ENCODE results near the gene TREML1.
A peak's percentile ranks its signal among the peaks of the same experiment; 100 is the strongest.
"Not testable (repeated sequence)": the region's sequence is repeated elsewhere in the genome, so short reads cannot be mapped to it uniquely, and the experiment has no call there.

TREML1 gene, protein sequence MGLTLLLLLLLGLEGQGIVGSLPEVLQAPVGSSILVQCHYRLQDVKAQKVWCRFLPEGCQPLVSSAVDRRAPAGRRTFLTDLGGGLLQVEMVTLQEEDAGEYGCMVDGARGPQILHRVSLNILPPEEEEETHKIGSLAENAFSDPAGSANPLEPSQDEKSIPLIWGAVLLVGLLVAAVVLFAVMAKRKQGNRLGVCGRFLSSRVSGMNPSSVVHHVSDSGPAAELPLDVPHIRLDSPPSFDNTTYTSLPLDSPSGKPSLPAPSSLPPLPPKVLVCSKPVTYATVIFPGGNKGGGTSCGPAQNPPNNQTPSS

DNA sequence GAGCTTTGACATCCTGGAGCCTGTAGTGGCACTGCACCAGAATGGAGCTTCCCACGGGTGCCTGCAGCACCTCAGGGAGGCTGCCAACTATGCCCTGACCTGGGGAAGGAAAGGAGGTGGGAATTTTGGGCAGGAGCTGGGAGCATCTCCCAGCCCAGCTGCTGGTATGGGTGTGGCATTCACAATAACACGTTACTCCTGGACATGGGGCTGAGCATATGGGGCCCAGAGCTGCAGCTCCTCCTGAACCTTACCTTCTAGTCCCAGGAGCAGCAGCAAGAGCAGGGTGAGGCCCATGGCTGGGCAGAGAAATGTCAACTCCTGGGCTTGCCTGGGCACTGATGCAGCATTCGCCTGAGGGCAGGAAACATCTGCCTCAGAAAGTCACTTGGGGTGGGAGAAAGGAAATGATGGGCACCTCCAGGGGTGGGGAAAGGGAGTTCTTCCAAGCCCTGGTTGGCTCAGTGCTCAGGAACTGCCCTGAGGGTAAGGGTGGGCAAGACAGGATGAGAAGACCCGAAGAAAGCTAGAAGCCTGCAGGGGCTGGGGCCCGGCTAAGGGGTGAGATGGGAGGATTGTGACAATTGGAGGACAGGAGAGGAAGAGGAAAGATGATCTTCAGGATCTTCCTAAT is at the start of gene TREML1:
Gene TREML1, minus strand, starts transcription at position 356 of the 634 bp plus-strand sequence. Its CDS starts 59 bp downstream, at position 297.
- DNase-seq, result no peak

DNA sequence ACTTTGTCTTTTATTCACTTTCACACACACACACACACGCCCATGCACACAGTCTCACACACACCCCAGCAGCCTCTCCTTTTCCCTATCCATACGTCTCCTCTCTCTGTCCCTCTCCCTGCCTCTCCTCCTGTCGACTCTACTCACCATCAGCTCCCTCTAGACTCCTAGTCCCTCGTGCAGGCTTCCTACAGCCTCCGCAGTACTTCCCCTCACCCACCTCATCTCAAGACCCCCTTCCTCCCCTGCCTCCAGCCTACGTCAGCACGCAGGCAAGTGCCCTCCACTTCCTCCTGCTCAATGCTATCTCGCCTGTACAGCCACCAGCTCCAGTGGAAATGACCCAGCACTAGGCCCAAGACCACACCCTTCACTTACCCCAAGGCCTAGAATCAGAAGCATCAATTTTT is 47.6 kb upstream of the TREML1 start:
- no peak for DNase-seq

DNA sequence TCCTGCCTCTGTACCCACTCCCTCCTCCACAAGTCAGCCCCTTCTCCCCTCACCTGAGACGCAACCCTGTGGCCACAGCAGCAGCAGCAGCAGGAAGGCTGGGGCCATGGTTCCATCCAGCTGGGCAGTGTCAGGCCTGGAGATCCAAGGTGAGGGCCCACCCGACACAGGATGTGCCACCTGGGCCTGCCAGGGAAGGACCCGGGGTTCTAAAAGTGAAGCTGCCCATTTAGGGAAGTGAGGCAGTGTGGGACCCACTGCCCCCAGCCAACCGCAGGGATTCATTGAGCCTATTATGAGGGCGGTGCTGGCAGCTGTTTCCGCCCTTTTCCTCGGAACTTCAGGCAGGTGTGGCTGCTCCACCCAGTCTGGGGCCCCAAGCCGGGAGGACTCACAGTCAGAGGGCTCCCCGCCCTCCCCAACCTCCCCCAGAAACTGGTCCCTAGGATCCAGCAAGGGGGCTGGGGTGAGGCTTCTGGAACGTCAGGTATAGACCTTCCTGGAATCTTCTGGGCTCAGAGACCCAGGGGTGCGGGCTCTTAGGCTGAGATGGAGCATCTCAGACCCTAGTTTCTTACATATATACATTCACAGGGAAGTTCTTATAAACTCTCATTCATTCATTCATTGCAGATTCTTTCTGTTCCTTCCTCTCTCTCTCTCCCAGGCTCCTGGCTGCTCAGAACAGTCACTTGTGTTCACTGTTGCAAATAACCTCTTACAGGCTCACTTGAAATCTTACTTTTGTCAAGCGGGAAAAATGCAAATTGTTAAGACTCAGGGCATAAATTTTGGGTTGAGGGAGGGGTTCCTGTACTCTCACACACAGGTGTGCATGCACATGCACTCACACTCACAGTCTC is 47.0 kb upstream of the TREML1 start, which contains the start of gene TREML2:
Gene TREML2, minus strand, starts transcription at position 249 of the 863 bp plus-strand sequence. Its CDS starts 141 bp downstream, at position 108.
- DNase-seq, result no peak

DNA sequence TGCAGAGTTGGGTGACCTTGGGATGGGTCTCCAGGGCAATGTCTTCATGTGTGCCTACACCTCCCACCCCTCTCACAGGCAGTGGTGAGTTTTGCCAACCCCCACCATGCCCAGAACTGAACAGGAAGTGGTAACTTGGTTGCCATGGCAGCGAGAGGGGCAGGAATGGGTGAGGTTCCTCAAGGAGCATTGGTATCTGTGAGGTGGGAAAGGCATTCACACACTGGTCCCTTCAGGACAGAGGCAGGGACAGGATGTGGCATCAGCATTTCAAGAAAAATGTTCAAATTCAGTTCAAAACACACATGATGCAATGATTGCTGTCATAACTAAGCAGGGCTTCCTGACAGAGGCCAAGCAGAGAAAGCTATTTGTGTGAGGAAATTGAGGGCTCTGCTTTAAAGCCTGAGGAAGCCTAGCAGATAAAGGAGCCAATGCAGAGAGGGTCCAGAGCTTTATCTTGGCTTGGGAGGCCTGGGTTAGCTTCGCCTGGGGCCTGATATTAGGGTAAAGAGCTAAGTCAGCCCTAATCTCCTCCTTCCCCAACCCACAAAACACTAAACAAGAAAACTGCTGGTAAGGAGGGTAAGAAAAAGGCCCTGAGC is 46.3 kb upstream of the TREML1 start:
- DNase-seq, result no peak

DNA sequence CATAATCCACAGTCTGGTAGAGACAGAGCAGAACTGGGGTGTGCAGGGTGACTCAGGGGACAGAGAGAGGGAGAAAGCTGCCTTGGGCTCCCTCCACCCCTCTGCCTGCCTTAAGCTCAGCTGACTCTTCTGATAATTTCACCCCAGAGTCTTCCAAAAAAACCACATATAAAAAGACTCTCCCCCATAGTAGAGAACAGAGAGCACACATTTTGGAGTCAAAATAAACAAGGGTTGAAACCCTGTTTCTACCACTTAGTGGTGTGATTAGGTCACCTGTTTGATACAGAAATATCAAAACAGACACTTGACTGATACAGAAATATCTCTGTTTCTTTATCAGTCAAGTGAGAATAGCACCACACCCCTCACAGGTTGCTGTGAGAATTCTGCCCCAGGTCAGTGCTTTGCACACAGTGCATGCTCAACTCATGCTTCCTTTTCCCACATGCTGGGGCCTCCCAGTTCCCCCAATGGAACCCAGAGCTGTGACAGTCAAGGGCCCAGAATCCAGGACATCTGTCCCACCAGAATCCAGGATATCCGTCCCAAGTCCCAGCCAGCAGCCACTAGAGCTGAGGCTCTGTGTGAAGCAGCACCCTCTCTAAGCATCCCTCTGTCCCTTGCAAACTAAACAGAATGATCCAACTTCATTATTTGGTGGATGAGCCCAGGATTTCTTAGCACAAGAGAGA is 45.6 kb upstream of the TREML1 start:
- DNase-seq, result no peak

DNA sequence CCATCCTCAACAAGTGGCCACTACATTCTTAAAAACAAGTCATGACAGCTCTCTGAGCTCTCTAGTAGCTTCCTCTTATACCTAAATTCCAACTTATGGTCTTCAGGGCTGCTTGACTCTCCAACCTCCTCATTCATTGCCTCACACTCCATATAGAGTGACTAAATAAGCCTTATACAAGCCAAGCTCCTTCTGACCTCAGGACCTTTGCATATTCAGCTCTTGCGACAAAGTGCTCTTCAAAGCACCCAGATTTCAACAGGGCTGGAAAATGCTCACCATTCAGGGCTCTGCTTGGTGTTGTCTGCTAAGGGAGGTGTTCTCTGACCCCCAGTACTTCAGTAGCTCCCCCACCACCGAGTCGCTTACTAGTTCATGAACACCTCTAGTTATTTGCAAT is 43.1 kb upstream of the TREML1 start:
- DNase-seq, result no peak

DNA sequence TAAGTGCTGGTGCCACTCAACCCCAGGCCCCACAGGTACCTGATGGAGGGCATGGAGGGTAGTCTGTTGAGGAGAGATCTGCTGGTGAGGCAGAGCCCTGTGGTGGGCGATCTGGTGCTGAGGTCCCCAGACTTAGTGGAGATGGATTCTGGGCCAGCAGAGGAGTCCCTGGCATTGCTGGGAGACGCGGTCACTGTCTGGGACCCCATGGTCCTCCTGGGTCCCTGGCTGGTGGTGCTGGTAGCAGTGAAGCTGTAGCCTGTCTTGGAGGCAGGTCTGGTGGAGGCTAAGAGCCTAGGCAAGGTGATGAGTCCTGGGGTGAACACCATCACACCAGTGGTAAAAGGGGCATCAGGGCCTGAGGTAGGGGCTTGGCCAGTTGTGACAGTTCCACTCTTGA is 40.2 kb upstream of the TREML1 start:
- DNase-seq, result no peak

DNA sequence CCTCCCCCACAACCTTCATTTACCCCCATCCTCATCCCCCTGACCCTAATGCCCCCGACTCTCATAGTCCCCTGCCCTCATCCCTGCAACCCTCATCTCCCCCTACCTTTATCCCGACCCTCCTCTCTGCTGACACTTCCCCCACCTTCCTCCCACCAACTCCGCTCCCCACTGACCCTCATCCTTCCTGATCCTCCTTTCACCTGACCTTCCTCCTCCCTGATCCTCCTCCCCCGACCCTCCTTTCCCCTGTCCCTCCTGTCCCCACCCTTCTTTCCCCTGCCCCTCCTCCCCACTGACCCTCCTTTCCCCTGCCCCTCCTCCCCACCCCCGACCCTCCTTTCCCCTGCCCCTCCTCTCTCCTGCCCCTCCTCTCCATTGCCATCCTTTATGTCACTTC is 39.7 kb upstream of the TREML1 start:
- DNase-seq, result no peak

DNA sequence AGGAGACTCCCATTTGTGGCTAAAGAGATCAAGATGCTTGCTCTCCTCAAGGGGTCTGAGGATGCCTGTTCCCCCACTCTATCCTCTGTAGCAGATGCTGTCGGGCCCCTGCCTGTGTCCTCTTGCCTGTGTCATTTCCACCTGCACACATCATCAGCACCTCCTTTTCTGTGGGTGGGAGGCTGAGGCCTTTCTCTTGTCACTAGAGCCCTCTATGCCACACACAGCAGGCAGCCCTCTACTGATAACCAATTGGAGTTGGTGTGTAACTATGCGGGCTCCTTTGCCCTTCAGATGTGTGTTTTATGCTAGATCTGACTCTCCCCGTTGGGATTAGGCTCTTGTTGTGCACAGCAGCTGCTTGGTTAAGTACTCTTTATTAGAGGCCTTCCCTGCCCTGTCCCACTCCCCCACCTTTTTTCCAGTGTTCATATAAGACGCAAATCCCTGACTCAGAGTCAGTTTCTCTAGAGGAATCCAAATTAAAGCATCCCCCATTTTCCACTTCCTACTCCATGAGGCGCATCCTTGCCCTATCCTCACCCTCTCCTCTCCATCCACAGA is 39.1 kb upstream of the TREML1 start:
- no peak for DNase-seq

DNA sequence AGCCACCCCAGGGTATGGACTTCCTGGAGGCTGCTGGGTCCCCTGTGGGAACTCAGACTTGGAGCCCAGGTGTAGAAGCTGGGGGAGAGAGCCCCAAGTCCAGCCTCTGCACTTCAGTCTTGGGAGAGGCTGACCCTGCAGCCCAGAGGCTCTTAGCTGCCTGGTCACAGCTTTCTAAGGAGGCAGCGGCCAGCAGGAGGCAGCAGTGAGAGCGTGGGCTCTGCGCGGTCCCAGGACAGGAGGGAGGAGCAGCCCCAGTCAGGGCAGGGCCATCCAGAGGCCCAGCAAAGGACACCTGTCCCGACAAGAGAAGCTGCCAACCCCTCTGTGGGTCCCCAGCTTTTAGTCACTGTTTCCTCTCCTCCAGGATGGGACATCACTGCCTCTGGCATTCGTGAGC is 37.4 kb upstream of the TREML1 start:
- peak; percentile 16 for DNase-seq

DNA sequence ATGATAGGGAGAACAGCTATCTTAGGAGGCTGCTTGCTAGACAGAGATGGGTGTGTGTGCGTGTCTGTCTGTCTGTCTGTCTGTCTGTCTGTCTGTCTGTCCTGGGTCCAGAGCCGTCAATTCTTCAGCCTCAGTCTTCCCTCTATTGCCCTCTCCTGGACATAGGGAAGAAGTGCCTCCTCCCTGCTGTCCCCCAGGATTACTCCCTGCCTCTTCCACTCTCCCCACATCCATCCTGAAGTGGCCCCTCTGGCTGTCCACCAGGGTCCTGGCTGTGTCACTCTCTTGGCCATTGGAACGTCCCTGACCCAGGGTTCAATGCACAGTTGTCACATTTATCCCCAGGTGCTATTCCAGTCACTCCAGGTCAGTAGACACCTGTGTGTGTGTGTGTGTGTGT is 36.6 kb upstream of the TREML1 start:
- DNase-seq, result no peak

DNA sequence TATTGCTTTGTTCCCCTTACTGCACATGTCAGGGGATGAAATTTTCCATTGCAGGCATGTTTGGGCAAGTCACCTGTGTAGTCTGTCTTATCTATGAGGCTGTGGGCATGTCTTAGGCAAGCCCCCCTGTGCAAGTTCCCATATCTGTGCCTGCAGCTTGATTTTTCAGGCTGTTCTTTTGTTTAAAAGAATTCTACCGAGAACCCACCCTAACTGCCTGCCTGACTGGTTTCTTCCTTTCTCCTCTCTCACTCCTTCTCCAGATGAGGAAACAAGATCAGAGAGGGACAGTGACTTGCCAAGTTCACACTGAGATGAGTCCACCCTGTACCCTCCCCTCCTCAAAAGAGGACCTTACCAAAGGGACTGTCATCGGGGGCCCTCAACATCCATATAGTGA is 35.8 kb upstream of the TREML1 start:
- DNase-seq, result no peak

DNA sequence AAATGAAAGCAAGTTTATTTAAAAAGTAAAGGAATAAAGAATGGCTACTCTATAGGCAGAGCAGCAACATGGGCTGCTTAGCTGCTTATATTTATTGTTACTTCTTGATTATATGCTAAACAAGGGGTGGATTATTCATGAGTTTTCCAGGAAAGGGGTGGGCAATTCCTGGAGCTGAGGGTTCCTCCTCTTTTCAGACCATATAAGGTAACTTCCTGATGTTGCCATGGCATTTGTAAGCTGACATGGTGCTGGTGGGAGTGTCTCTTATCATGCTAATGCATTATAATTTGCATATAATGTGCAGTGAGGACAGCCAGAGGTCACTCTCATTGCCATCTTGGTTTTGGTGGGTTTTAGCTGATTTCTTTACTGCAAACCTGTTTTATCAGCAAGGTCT is 34.9 kb upstream of the TREML1 start:
- not testable (repeated sequence) for DNase-seq

DNA sequence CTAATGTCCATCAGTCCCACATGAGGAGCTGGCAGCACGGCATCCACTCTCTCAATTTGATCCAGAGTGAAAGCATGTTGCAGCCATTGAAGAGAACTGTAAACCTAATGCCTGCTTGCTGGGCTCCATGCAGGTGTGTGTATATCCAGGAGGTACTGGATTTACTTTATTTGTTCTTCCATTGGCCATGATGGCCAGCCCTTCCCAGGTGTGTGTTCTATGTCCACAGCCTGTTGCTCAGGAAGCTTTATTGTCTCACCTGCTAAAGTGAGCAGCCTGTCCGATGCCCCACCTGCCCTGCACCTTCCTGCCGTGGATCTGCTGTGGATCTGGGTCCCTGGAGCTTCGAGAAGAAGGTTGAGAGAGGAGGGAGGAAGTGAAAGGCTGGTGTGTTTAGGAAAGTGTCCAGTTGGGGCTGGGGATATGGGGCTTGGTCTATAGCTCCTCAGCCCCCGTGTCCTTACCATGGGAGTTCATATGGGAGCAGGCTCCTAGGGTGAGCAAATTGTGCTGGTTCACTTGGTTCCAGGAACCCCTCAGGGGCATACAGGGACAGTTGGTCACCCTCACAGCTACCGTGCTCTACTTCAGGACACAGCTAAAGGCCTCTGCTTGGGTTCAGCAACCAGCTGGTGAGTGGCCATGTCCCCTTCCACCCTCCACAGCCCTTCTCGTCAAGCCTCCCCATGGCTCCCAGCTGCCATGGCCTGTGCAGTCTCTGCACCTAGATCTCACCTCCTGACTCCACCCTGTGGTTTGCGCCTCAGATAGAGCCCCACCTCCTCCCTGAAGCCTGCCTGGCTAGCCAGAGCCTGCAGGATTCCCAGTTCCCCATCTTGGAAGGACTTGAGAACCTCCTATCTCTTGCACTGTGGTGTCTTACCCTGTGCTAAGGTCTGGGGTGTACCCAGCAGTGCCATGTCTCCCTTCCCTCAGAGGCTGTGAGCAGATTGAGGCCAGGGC is 34.1 kb upstream of the TREML1 start:
- no peak for DNase-seq

DNA sequence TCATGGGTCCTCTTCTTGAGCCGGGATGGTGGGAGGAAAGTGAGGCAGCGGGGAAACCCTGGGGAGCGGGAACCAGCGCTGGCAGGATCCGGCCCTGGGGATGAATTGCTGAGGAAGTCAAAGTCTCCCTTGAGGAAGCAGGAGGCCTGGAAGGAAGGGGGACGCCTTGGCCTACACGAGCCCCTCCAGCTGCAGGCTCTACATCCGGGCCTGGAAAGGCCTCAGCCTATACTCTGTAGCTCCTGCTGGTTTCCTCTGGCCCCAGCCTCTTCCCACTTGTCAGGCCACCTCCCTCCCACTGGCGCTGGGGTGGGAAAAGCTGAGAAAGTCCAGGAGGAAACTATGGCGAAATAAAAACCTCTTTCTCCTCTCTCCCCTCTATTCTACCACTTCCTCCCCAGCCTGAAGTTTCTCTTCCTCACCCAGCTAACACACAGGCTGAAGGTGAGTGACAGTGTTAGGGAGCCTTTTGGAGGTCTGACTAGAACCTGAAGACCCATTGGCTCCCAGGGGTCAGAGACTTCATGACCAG is 31.9 kb upstream of the TREML1 start:
- no peak for DNase-seq

DNA sequence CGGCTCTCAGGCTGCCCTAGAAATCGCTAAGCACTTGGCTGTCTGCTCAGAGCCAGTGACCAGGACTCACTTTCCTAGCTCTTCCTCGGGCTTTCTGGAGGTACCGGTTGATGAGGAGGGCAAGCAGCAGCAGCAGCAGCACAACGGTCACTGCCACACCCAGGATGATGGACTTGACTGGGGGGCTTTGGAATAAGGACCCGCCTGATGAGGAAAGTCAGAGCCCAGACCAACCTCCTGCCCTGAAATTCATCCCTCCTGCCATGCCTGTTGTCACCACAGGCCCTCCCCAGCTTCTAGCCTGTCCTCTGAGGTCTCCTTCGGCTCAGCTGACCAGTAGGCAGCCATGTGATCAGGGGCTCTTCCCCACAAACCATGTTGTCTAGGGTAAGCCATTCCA is 30.6 kb upstream of the TREML1 start:
- no peak for DNase-seq

DNA sequence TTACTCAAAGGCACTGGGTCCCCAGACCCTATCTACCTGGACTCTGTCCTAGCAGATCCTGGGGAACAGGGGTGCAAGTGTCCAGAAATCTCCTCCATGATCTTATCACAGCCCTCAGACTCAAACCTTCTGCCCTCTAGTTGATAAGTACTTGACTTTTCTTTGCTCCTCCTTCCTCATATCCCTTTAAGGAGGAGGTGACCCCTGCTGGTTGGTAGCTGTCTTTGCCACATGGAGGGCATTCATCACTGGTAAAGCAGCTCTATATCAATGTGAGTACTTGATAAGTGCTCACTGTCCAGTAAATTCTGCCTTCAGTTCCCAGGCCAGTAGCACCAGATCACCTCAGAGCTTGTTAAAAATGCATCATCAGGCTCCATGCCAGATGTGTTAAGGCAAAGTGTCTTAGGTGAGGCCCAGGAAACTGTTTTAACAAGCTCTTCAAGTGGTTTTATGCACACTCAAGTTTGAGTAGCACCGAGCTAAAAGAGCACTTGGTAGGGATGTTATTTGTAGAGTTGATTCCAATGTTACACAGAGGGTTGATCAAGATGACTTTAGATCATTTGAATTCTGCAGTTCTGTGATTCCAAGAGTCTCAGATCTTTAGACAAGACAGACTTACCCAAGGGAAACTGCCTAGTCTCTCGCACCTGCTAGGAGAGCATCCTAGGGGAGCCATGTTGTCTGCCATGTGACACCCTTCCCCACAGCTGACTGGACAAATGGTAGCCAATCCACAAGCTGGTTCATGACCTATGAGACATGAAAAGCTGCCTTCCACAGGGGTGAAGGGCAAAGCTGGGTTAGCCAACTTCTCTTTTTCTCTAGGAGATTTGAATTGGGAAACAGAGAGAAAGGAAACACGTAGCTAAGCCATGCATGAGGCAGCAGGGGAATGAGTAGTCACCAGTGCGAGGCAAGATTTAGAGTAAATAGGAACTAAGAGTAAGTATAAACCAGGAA is 28.2 kb upstream of the TREML1 start:
- DNase-seq, result peak; percentile 49

DNA sequence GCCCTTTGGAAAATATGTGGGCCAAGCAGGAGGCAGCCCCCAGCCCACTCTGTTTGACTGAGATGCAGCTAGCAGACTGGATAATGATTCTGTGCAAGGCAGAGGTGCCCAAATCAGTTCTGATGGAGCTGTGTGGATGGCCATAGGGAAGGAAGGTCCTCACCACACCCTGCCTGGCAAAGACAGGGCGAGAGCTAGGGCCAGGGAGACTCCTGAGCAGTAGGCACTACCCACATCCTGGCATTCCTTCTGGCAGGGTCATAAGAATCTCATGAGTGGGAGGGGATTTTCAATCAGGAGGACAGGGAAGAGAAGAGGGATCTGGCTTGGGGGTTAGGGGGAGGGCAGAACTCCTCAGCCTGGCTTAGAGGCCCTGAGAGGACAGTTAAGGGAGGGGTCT is 27.4 kb upstream of the TREML1 start:
- no peak for DNase-seq

DNA sequence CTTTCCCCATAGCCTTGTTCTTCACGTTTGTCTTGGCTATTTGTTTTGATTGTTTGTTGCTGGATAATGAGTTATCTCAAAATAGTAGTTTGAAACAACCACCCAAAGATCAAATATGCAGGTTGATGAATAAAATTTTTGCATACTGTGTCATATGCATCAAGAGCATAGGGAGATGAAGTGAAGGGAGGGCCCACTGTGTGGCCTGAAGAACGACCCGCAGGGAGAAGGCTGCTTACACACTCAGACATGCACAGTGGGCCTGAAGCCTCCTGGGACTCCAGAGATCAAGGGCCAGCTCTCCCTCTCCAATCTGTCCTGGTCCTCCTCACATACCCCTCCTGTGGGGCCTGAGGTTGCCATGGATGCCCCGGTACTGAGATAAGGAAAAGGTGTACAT is 25.0 kb upstream of the TREML1 start:
- DNase-seq, result no peak

DNA sequence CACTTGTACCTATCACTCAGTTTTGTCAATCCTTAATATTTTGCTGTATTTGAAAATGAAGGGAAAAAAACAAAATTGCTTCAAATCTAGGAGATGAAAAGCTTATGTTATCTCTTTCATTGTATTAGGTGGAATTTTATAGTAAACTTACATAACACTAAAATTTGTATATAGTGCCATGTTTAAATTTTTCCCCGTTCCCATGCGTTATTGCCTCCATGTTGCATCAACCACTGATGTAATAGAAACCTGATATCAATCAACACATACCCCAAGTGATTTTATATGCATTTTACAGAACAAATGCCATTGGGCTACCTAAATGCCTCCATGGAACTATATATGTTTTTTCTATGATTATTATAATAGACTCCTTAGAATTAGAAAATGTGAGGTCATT is 23.5 kb upstream of the TREML1 start:
- DNase-seq, result no peak
